Thoracic aorta (tissue), 2 donors: ENCODE data around the gene PRPF39. TPM values are rescaled to one million over a fixed set of nuclear protein-coding genes. Genes with fewer than 3 reads are reported as not detected.

Experiments used
- ATAC-seq: fragments of 150-250 bp; one replicate; pipeline ENCODE4 v1.8.0; 2017; ENCODE audit warnings: low read depth; ENCODE audit not compliant: insufficient number of reproducible peaks, low FRiP score
- DNase-seq: peaks from one replicate; pipeline ENCODE4 v3.0.0-alpha.2; 2020; ENCODE audit warnings: low spot score
- H3K27ac ChIP-seq, 2 donors: fragments of 200-600 bp; sonication (generic); 1 replicate in 1 of 2; 2 replicates in 1 of 2; pipeline ENCODE4 v1.5.1; 2016; ENCODE audit warnings: mild to moderate bottlenecking in 2 of 2, moderate library complexity in 2 of 2
- H3K27me3 ChIP-seq: fragments of 200-600 bp; sonication (generic); replicated peaks from 2 replicates; pipeline ENCODE4 v1.6.0; 2016; ENCODE audit warnings: mild to moderate bottlenecking; ENCODE audit not compliant: insufficient read depth
- H3K36me3 ChIP-seq: fragments of 200-600 bp; sonication (generic); one replicate; pipeline ENCODE4 v1.5.1; 2016
- H3K4me1 ChIP-seq, 2 donors: fragments of 200-600 bp; sonication (generic); 1 replicate in 1 of 2; 2 replicates in 1 of 2; pipeline versions ENCODE4 v1.5.1 to v1.6.0; 2016; ENCODE audit warnings: low read depth in 2 of 2, mild to moderate bottlenecking in 1 of 2; ENCODE audit not compliant: control insufficient read depth in 1 of 2
- H3K4me3 ChIP-seq: fragments of 200-600 bp; sonication (generic); 2 replicates; pipeline ENCODE4 v1.5.1; 2016; ENCODE audit warnings: mild to moderate bottlenecking
- H3K9me3 ChIP-seq: fragments of 200-600 bp; sonication (generic); 2 replicates; pipeline ENCODE4 v1.5.1; 2016
- total RNA-seq, 2 donors: library from RNA; depleted of rRNA; stranded (reverse); fragments of >200 nt; gene quantifications; one replicate each; pipeline versions ENCODE4 v1.1.0 to v1.2.3, GENCODE V29; 2016
- TF ChIP-seq, protein P1 (sequence below): fragments of 200-600 bp; sonication (generic); IDR thresholded peaks from one replicate; pipeline ENCODE4 v1.5.1; 2019; ENCODE audit warnings: antibody characterized with exemption

The PRPF39 gene
- total RNA-seq, 2 donors from 2014 or later = 20.0 to 37.5 TPM

GRCh38 chr14:45057349-45057748 is 26.6 kb upstream of the PRPF39 start:
- no peak for ATAC-seq
- no peak overlapping the region for H3K27ac ChIP-seq

DNA sequence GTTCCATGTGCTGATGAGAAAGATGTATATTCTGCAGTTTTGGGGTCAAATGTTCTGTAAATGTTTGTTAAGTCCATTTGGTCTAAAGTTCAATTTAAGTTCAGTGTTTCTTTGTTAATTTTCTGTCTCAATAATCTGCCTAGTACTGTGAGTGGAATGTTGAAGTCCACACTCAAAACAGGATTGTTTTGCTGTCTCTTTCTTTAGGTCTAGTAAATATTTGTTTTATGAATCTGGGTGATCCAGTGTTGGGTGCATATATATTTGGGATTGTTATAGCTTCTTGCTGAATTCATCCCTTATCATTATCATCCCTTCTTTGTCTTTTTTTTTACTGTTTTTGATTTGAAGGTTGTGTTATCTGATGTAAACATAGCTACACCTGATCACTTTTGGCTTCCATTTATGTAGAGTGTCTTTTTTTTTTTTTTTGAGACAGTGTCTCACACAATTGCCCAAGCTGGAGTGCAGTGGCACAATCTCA is 26.0 kb upstream of the PRPF39 start:
- TF ChIP-seq, protein P1, sequence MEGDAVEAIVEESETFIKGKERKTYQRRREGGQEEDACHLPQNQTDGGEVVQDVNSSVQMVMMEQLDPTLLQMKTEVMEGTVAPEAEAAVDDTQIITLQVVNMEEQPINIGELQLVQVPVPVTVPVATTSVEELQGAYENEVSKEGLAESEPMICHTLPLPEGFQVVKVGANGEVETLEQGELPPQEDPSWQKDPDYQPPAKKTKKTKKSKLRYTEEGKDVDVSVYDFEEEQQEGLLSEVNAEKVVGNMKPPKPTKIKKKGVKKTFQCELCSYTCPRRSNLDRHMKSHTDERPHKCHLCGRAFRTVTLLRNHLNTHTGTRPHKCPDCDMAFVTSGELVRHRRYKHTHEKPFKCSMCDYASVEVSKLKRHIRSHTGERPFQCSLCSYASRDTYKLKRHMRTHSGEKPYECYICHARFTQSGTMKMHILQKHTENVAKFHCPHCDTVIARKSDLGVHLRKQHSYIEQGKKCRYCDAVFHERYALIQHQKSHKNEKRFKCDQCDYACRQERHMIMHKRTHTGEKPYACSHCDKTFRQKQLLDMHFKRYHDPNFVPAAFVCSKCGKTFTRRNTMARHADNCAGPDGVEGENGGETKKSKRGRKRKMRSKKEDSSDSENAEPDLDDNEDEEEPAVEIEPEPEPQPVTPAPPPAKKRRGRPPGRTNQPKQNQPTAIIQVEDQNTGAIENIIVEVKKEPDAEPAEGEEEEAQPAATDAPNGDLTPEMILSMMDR = no peak
- ATAC-seq (no peak), DNase-seq (no peak)
- peaks cover 4% of the 10 kb centered on the region for H3K36me3 ChIP-seq
- no peak overlapping the region for H3K27ac ChIP-seq
- H3K4me1 ChIP-seq = no peaks in the 10 kb centered on the region
- H3K27me3 ChIP-seq = no peaks in the 10 kb centered on the region
- no peak overlapping the region for H3K4me3 ChIP-seq
- no peaks in the 10 kb centered on the region for H3K9me3 ChIP-seq

More at GRCh38 chr14:45057349-45057748, 26.6 kb upstream of the PRPF39 start:
- DNase-seq = no peak
- no peaks in the 10 kb centered on the region for H3K9me3 ChIP-seq
- no peaks in the 10 kb centered on the region for H3K4me1 ChIP-seq
- H3K4me3 ChIP-seq = no peak overlapping the region
- TF ChIP-seq, protein P1 = no peak
- H3K27me3 ChIP-seq = no peaks in the 10 kb centered on the region
- H3K36me3 ChIP-seq = peaks cover 4% of the 10 kb centered on the region

GRCh38 chr14:45060551-45060950 is 23.4 kb upstream of the PRPF39 start:
- Histone ChIP-seq H3K36me3 (no peaks in the 10 kb centered on the region), H3K27me3 (no peaks in the 10 kb centered on the region), H3K4me3 (no peak overlapping the region), H3K4me1 (no peaks in the 10 kb centered on the region), H3K9me3 (no peaks in the 10 kb centered on the region), H3K27ac (no peak overlapping the region)
- DNase-seq (no peak), ATAC-seq (no peak)
- TF ChIP-seq, protein P1 = no peak

DNA sequence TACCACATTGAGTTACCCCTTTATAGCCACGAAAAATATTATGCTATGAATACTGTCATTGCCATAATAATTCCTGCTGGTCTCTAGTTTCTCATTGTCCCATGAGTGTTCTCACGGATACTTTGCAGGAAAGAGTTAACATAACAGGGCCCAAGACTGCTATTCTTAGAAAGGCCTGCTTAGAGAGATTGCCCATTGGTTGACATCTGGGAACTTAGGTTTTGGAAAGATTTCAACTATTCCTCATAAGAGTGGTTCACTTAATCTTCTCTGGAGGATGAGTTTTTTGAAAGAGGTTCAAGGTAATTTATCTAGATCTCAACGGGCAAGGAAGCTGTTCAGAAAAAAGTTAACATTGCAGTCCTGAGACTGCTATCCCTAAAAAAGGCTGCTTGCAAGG is 18.4 kb upstream of the PRPF39 start:
- H3K36me3 ChIP-seq = no peaks in the 10 kb centered on the region
- no peak overlapping the region for H3K27ac ChIP-seq
- H3K9me3 ChIP-seq = no peaks in the 10 kb centered on the region
- no peak for ATAC-seq
- H3K4me1 ChIP-seq = no peaks in the 10 kb centered on the region
- no peak overlapping the region for H3K4me3 ChIP-seq
- H3K27me3 ChIP-seq = no peaks in the 10 kb centered on the region
- no peak for DNase-seq
- TF ChIP-seq, protein P1 = no peak

DNA sequence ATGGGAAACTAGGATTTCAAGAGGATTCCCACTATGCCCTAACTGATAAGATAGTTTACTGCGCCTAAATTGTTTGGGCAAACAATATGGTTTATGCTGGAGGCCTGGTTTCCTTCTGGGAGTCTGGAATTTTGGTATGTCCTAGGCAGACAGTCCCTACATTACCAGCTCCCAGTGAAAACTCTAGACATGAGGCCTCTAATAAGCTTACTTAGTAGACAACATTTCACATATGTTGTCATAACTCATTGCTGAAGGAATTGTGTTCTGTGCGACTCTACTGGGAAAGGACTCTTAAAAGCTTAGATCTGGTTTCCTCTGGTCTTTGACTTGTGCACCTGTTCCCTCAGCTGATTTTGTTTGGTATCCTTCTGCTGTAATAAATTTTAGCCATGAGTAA is 18.0 kb upstream of the PRPF39 start:
- ATAC-seq = no peak
- H3K4me1 ChIP-seq = no peaks in the 10 kb centered on the region
- no peaks in the 10 kb centered on the region for H3K9me3 ChIP-seq
- DNase-seq = no peak
- TF ChIP-seq, protein P1 = no peak
- H3K4me3 ChIP-seq = no peak overlapping the region
- H3K27me3 ChIP-seq = no peaks in the 10 kb centered on the region
- H3K36me3 ChIP-seq = no peaks in the 10 kb centered on the region
- no peak overlapping the region for H3K27ac ChIP-seq
